Stimulated activated CD8-positive, alpha-beta memory T cell treated with anti-CD3 and anti-CD28 coated beads, Interleukin-15, amount 100 ng/mL, for 48 hours (primary cell): ENCODE measurements around the gene NRG2.

Experiments used
- DNase-seq, 2 donors: peaks; one replicate each; pipeline ENCODE4 v3.0.0-alpha.2; 2020; ENCODE audit warnings: low read depth in 2 of 2

The NRG2 gene

GRCh38 chr5:139882316-139882715, 160.8 kb downstream of the NRG2 start:
- no peak for DNase-seq

GRCh38 chr5:139881143-139881733, 161.9 kb downstream of the NRG2 start:
- DNase-seq = no peak

GRCh38 chr5:139880416-139881142, 162.5 kb downstream of the NRG2 start:
- no peak for DNase-seq

GRCh38 chr5:139878093-139878492, 165.0 kb downstream of the NRG2 start:
- no peak for DNase-seq

- no peak for DNase-seq
These were observed 165.9 kb downstream of the NRG2 start for GRCh38 chr5:139877129-139877597.

- no peak for DNase-seq
These were observed 167.1 kb downstream of the NRG2 start for GRCh38 chr5:139875957-139876356.

GRCh38 chr5:139872851-139873794, 170.0 kb downstream of the NRG2 start:
- no peak for DNase-seq

- DNase-seq = no peak
These were observed 170.9 kb downstream of the NRG2 start for GRCh38 chr5:139872052-139872766.

GRCh38 chr5:139871614-139872013, 171.5 kb downstream of the NRG2 start:
- DNase-seq = no peak

GRCh38 chr5:139870677-139871076, 172.4 kb downstream of the NRG2 start:
- no peak for DNase-seq

- DNase-seq = no peak
These were observed 173.9 kb downstream of the NRG2 start for GRCh38 chr5:139869042-139869790.

GRCh38 chr5:139867581-139867980, 175.5 kb downstream of the NRG2 start:
- no peak for DNase-seq

- DNase-seq = no peak
These were observed 176.0 kb downstream of the NRG2 start for GRCh38 chr5:139867109-139867508.

- DNase-seq = no peak
These were observed 178.2 kb downstream of the NRG2 start for GRCh38 chr5:139864716-139865483.

GRCh38 chr5:139863855-139864558, 179.1 kb downstream of the NRG2 start:
- DNase-seq = peak; percentile 11 to 16

- no peak for DNase-seq
These were observed 179.7 kb downstream of the NRG2 start for GRCh38 chr5:139863361-139863760.

GRCh38 chr5:139862803-139863202, 180.3 kb downstream of the NRG2 start:
- no peak for DNase-seq

GRCh38 chr5:139862313-139862712, 180.8 kb downstream of the NRG2 start:
- DNase-seq = no peak

GRCh38 chr5:139861889-139862207, 181.3 kb downstream of the NRG2 start:
- no peak for DNase-seq
